ENCODE measurements around the gene TSKU.

Gene TSKU

GRCh38 chr11:76768909-76769560, 14.1 kb upstream of the TSKU start:
- ATAC-seq (ENCODE audit: insufficient read depth, low read depth) (peak; percentile 11; the same call in 1 of the 3 replicates), DNase-seq (no peak)
- H3K4me1 ChIP-seq (ENCODE audit: insufficient read depth, low read length), result peaks cover 23% of the 10 kb centered on the region
- TF ChIP-seq CTCF (IDR thresholded peaks at IDR 0.05; ENCODE audit: borderline replicate concordance, extremely low read depth, low read length, poor library complexity, severe bottlenecking), result no peak
- no peak for TF ChIP-seq EZH2 (IDR thresholded peaks at IDR 0.05; ENCODE audit: borderline replicate concordance, low read depth, low read length, severe bottlenecking)
- no peak overlapping the region for H3K9ac ChIP-seq (ENCODE audit: low read depth, low read length)
- no peak overlapping the region for H3K4me3 ChIP-seq (ENCODE audit: low read depth in 1 of 2, low read length in 2 of 2)
- no peaks in the 10 kb centered on the region for H3K9me3 ChIP-seq (ENCODE audit: insufficient read depth, low read length, severe bottlenecking)
- H3K4me2 ChIP-seq (ENCODE audit: insufficient read depth, low read length), result no peak overlapping the region
- no peaks in the 10 kb centered on the region; the same call in 1 of the 2 replicates for H4K20me1 ChIP-seq (ENCODE audit: insufficient read depth, low read length)
- no peak overlapping the region for H3K27ac ChIP-seq (ENCODE audit: low read length)
- no peak overlapping the region for H2AFZ ChIP-seq (ENCODE audit: low read depth, low read length)
- peaks cover 3% of the 10 kb centered on the region for H3K27me3 ChIP-seq (ENCODE audit: insufficient read depth, low read length, poor library complexity)
- no peaks in the 10 kb centered on the region for H3K36me3 ChIP-seq (ENCODE audit: insufficient read depth, low read length)
- H3K79me2 ChIP-seq (ENCODE audit: insufficient read depth, low read length), result no peaks in the 10 kb centered on the region

GRCh38 chr11:76769645-76770586, 13.2 kb upstream of the TSKU start:
- ATAC-seq (ENCODE audit: insufficient read depth, low read depth) (no peak), DNase-seq (no peak)
- no peaks in the 10 kb centered on the region for H3K36me3 ChIP-seq (ENCODE audit: insufficient read depth, low read length)
- peaks cover 2% of the 10 kb centered on the region for H3K27me3 ChIP-seq (ENCODE audit: insufficient read depth, low read length, poor library complexity)
- H3K4me3 ChIP-seq (ENCODE audit: low read depth in 1 of 2, low read length in 2 of 2), result no peak overlapping the region
- H3K79me2 ChIP-seq (ENCODE audit: insufficient read depth, low read length), result no peaks in the 10 kb centered on the region
- H2AFZ ChIP-seq (ENCODE audit: low read depth, low read length), result no peak overlapping the region
- peaks cover 23% of the 10 kb centered on the region for H3K4me1 ChIP-seq (ENCODE audit: insufficient read depth, low read length)
- TF ChIP-seq EZH2 (IDR thresholded peaks at IDR 0.05; ENCODE audit: borderline replicate concordance, low read depth, low read length, severe bottlenecking) (no peak), CTCF (IDR thresholded peaks at IDR 0.05; ENCODE audit: borderline replicate concordance, extremely low read depth, low read length, poor library complexity, severe bottlenecking) (no peak)
- H3K9me3 ChIP-seq (ENCODE audit: insufficient read depth, low read length, severe bottlenecking), result no peaks in the 10 kb centered on the region
- H3K9ac ChIP-seq (ENCODE audit: low read depth, low read length), result no peak overlapping the region
- no peaks in the 10 kb centered on the region; the same call in 1 of the 2 replicates for H4K20me1 ChIP-seq (ENCODE audit: insufficient read depth, low read length)
- no peak overlapping the region for H3K4me2 ChIP-seq (ENCODE audit: insufficient read depth, low read length)
- H3K27ac ChIP-seq (ENCODE audit: low read length), result no peak overlapping the region

GRCh38 chr11:76770642-76771445, 12.3 kb upstream of the TSKU start:
- DNase-seq, result no peak
- TF ChIP-seq EZH2 (IDR thresholded peaks at IDR 0.05; ENCODE audit: borderline replicate concordance, low read depth, low read length, severe bottlenecking) (no peak), CTCF (IDR thresholded peaks at IDR 0.05; ENCODE audit: borderline replicate concordance, extremely low read depth, low read length, poor library complexity, severe bottlenecking) (no peak)
- no peaks in the 10 kb centered on the region for H3K9me3 ChIP-seq (ENCODE audit: insufficient read depth, low read length, severe bottlenecking)
- no peaks in the 10 kb centered on the region for H3K79me2 ChIP-seq (ENCODE audit: insufficient read depth, low read length)
- no peak for ATAC-seq (ENCODE audit: insufficient read depth, low read depth)
- H3K4me1 ChIP-seq (ENCODE audit: insufficient read depth, low read length), result peaks cover 23% of the 10 kb centered on the region
- no peaks in the 10 kb centered on the region for H3K27me3 ChIP-seq (ENCODE audit: insufficient read depth, low read length, poor library complexity)
- H4K20me1 ChIP-seq (ENCODE audit: insufficient read depth, low read length), result no peaks in the 10 kb centered on the region; the same call in 1 of the 2 replicates
- no peak overlapping the region for H3K9ac ChIP-seq (ENCODE audit: low read depth, low read length)
- H3K36me3 ChIP-seq (ENCODE audit: insufficient read depth, low read length), result no peaks in the 10 kb centered on the region
- no peak overlapping the region for H3K4me2 ChIP-seq (ENCODE audit: insufficient read depth, low read length)
- no peak overlapping the region for H2AFZ ChIP-seq (ENCODE audit: low read depth, low read length)
- H3K27ac ChIP-seq (ENCODE audit: low read length), result no peak overlapping the region
- H3K4me3 ChIP-seq (ENCODE audit: low read depth in 1 of 2, low read length in 2 of 2), result no peak overlapping the region
